ENCODE data around the gene PER2.

- TF ChIP-seq CTCF (conservative IDR thresholded peaks at IDR 0.05 in 1 of 2, IDR thresholded peaks at IDR 0.05 in 1 of 2; ENCODE audit: extremely low read depth in 1 of 2, insufficient read depth in 1 of 2, low read depth in 1 of 2, low read length in 2 of 2), result no peak
- TF ChIP-seq EZH2 (IDR thresholded peaks at IDR 0.05; ENCODE audit: borderline replicate concordance, low read length), result no peak
These were observed 8.2 kb downstream of the PER2 start for GRCh38 chr2:238280083-238280825.
